Measurements from ENCODE around the gene SEPTIN10. TPM values are rescaled to one million over a fixed set of nuclear protein-coding genes. Genes with fewer than 3 reads are reported as not detected.

Gene SEPTIN10
- total and polyA plus RNA-seq, 9 donors = 48.9 to 93.8 (median 74.8) TPM

DNA sequence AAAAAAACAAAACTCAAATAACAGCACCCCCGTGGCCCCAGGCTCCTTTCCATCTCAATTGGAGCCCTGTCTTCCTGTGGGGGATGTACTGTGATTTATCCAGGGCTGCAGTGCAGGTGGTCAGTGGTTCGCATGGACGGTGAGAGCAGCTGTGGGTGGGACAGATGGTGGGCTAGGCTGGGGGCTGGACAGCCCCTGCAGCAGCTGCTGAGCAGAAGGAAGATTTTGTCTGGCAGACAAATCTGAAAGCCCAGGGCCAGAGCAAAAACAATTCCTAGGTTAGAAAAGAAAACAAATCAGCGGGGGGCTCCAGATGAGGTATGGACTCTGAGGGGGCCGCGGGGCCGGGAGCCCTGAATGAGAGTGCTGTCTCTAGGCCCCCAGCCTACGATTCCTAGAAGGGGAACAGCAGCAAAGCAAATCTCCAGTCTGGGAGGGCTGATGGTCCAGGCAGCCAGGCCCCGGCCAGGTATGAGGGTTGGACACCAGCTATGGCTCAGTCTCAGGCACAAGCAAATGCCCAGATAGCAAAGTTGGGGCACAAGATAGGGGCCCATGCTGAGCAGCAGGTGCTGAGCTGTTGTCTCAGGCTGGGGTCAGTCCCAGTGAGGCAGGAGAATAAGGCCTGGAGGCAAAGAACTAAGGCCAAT, 45.8 kb upstream of the SEPTIN10 start:
- WGBS, 3 donors = 48 to 71% (median 52%) methylated on average over 9 of the region's 9 CpGs

DNA sequence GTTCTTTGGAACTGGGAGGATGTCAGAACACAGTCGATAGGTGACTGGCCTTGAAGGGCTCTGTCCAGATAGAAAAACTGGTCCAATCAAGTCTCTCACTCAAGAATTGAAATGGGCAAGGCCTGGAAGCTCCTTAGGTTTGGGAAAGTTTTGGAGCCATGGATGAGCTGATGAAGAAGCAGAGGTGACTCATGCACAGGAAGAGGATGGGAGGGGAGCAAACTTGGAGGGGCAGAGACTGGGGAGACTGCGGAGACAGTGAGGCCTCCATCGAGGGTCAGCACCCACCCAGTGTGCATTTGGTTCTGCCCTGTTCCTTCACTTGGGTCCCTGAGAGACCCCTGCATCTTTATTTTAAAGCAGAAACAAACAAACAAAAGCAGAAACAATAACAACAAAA, 41.5 kb upstream of the SEPTIN10 start:
- intact Hi-C loops (cut with DNase I) = no loop called here
- H3K9me3 ChIP-seq = no peaks in the 10 kb centered on the region
- H3K4me3 ChIP-seq = no peak overlapping the region
- no peaks in the 10 kb centered on the region for H3K4me1 ChIP-seq (ENCODE audit: insufficient read depth)
- no peak overlapping the region for H3K27ac ChIP-seq
- no peaks in the 10 kb centered on the region for H3K36me3 ChIP-seq
- TF ChIP-seq CTCF (IDR thresholded peaks at IDR 0.05) (no peak), POLR2A (IDR thresholded peaks at IDR 0.05) (no peak), EP300 (IDR thresholded peaks at IDR 0.05) (no peak)
- DNase-seq = no peak
- WGBS, 3 donors = 54 to 78% (median 60%) methylated on average over 3 of the region's 3 CpGs
- no peaks in the 10 kb centered on the region for H3K27me3 ChIP-seq

More for the DNA sequence above, 45.8 kb upstream of the SEPTIN10 start:
- no peaks in the 10 kb centered on the region for H3K4me1 ChIP-seq (ENCODE audit: insufficient read depth)
- TF ChIP-seq CTCF (IDR thresholded peaks at IDR 0.05) = no peak
- TF ChIP-seq EP300 (IDR thresholded peaks at IDR 0.05) = no peak
- TF ChIP-seq POLR2A (IDR thresholded peaks at IDR 0.05) = no peak
- no peak for DNase-seq
- no peak overlapping the region for H3K4me3 ChIP-seq
- no peaks in the 10 kb centered on the region for H3K27me3 ChIP-seq
- intact Hi-C loops (cut with DNase I) = no loop called here
- H3K27ac ChIP-seq = no peak overlapping the region
- no peaks in the 10 kb centered on the region for H3K36me3 ChIP-seq
- H3K9me3 ChIP-seq = no peaks in the 10 kb centered on the region

GRCh38 chr2:109654326-109655050, 40.7 kb upstream of the SEPTIN10 start:
- Histone ChIP-seq H3K4me1 (ENCODE audit: insufficient read depth) (no peaks in the 10 kb centered on the region), H3K9me3 (no peaks in the 10 kb centered on the region), H3K27me3 (no peaks in the 10 kb centered on the region), H3K36me3 (no peaks in the 10 kb centered on the region), H3K27ac (no peak overlapping the region), H3K4me3 (no peak overlapping the region)
- DNase-seq = no peak
- TF ChIP-seq CTCF (IDR thresholded peaks at IDR 0.05) (no peak), EP300 (IDR thresholded peaks at IDR 0.05) (no peak), POLR2A (IDR thresholded peaks at IDR 0.05) (no peak)
- intact Hi-C loops (cut with DNase I) = no loop called here
- 94 to 96% (median 94%) methylated on average over 8 of the region's 8 CpGs for WGBS, 3 donors

- no peaks in the 10 kb centered on the region for H3K27me3 ChIP-seq
- H3K4me3 ChIP-seq = no peak overlapping the region
- H3K36me3 ChIP-seq = no peaks in the 10 kb centered on the region
- WGBS, 3 donors = 61 to 75% (median 66%) methylated on average over 14 of the region's 14 CpGs
- H3K9me3 ChIP-seq = no peaks in the 10 kb centered on the region
- intact Hi-C loops (cut with DNase I) = no loop called here
- DNase-seq = no peak
- H3K4me1 ChIP-seq (ENCODE audit: insufficient read depth) = no peaks in the 10 kb centered on the region
- TF ChIP-seq POLR2A (IDR thresholded peaks at IDR 0.05) (no peak), CTCF (IDR thresholded peaks at IDR 0.05) (no peak), EP300 (IDR thresholded peaks at IDR 0.05) (no peak)
- H3K27ac ChIP-seq = no peak overlapping the region
These were observed 36.2 kb upstream of the SEPTIN10 start for GRCh38 chr2:109649736-109650695.

Measured in ovary (tissue), 9 donors.